ENCODE results near the gene TEX30.

DNA sequence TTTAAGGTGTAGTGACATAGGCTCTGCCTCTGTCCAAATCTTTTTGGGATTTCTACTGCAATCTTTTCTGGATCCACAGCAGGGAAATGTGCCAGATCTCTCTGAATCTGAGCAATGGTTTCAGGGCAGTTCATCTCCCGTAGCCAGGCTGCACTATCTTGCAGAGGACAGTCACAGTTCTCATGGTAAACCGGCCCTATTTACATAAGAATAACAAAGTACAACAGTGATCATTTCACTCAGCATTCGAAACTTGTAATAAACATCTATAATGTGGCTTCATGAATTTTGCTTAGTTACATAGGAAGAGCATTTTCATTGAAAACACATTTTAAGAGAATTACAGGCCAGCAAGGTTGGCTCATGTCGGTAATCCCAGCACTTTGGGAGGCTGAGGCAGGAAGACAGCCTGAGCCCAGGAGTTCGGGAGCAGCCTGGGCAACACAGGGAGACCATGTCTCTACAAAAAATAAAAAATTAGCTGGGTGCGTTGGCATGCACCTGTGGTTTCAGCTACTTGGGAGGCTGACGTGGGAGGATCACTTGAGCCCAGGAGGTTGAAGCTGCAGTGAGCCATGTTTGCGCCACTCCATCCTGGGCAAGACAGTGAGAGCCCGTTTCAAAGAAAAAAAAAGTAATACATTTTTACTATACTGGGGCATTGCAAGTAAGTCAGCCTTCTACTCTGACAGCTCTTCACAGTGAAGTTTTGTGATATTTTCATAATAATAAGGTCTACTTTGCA, 20.2 kb upstream of the TEX30 start:
- TF ChIP-seq EZH2phosphoT487 (conservative IDR thresholded peaks at IDR 0.05; ENCODE audit: low read length), result no peak
- TF ChIP-seq, protein P1, sequence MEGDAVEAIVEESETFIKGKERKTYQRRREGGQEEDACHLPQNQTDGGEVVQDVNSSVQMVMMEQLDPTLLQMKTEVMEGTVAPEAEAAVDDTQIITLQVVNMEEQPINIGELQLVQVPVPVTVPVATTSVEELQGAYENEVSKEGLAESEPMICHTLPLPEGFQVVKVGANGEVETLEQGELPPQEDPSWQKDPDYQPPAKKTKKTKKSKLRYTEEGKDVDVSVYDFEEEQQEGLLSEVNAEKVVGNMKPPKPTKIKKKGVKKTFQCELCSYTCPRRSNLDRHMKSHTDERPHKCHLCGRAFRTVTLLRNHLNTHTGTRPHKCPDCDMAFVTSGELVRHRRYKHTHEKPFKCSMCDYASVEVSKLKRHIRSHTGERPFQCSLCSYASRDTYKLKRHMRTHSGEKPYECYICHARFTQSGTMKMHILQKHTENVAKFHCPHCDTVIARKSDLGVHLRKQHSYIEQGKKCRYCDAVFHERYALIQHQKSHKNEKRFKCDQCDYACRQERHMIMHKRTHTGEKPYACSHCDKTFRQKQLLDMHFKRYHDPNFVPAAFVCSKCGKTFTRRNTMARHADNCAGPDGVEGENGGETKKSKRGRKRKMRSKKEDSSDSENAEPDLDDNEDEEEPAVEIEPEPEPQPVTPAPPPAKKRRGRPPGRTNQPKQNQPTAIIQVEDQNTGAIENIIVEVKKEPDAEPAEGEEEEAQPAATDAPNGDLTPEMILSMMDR (IDR thresholded peaks at IDR 0.05; ENCODE audit: insufficient read depth, low read length, poor library complexity, severe bottlenecking), result no peak

Measured in SU-DHL-6 (cell line).